Upper lobe of right lung (tissue), 1 donor: ENCODE measurements around the gene AOAH. TPM values are rescaled to one million over a fixed set of nuclear protein-coding genes. Genes with fewer than 3 reads are reported as not detected.

ENCODE experiments used
- ATAC-seq: fragments of 200-7000 bp; cut with Tn5 transposase; one replicate; pipeline ENCODE4 v1.9.1; 2020; ENCODE audit warnings: mild to moderate bottlenecking, moderate library complexity
- DNase-seq: peaks from one replicate; pipeline ENCODE4 v3.0.0-alpha.2; 2020
- H3K27ac ChIP-seq: fragments of 200-600 bp; one replicate; pipeline ENCODE4 v1.8.0; 2022
- H3K27me3 ChIP-seq: fragments of 200-600 bp; one replicate; pipeline ENCODE4 v1.8.0; 2022; ENCODE audit warnings: mild to moderate bottlenecking
- H3K36me3 ChIP-seq: fragments of 200-600 bp; one replicate; pipeline ENCODE4 v1.8.0; 2022
- H3K4me1 ChIP-seq: fragments of 200-600 bp; one replicate; pipeline ENCODE4 v1.8.0; 2022
- H3K4me3 ChIP-seq: fragments of 200-600 bp; one replicate; pipeline ENCODE4 v1.8.0; 2022; ENCODE audit warnings: mild to moderate bottlenecking
- H3K9me3 ChIP-seq: fragments of 200-600 bp; one replicate; pipeline ENCODE4 v1.8.0; 2022
- CTCF ChIP-seq: fragments of 200-600 bp; IDR thresholded peaks from one replicate; pipeline ENCODE4 v1.8.0; 2022; ENCODE audit warnings: antibody characterized with exemption
- intact Hi-C: fragments of 100-400 bp; cut with DNase I; formaldehyde crosslinking; loops from one replicate; pipeline ENCODE4 v1.11.0; 2022
- total RNA-seq: library from RNA; stranded (reverse); fragmentation: NEBNext Ultra II Directional; extraction: Animal tissue kit (Norgen Biotek cat#: 25700); gene quantifications from one replicate; pipeline ENCODE4 v1.2.1, GENCODE V29; 2021
- donor health status: DM: no; HTN: yes; CAD: no; lungs with severe emphysema.

AOAH gene
- total RNA-seq, 1 donor from 2014 or later: 20.8 TPM

- H3K4me3 ChIP-seq: no peak overlapping the region
- no peaks in the 10 kb centered on the region for H3K4me1 ChIP-seq
- no peaks in the 10 kb centered on the region for H3K9me3 ChIP-seq
- ATAC-seq (no peak), DNase-seq (no peak)
- no peak for TF ChIP-seq CTCF
- H3K27ac ChIP-seq: no peak overlapping the region
- intact Hi-C loops: no loop called here
- H3K27me3 ChIP-seq: no peaks in the 10 kb centered on the region
- H3K36me3 ChIP-seq: no peaks in the 10 kb centered on the region
Measured at GRCh38 chr7:36527549-36527913, 196.8 kb downstream of the AOAH start.

- no peaks in the 10 kb centered on the region for H3K36me3 ChIP-seq
- H3K27ac ChIP-seq: no peak overlapping the region
- intact Hi-C loops: no loop called here
- no peak overlapping the region for H3K4me3 ChIP-seq
- H3K27me3 ChIP-seq: no peaks in the 10 kb centered on the region
- DNase-seq (no peak), ATAC-seq (no peak)
- H3K9me3 ChIP-seq: no peaks in the 10 kb centered on the region
- no peaks in the 10 kb centered on the region for H3K4me1 ChIP-seq
- TF ChIP-seq CTCF: no peak
Measured at GRCh38 chr7:36526863-36527548, 197.3 kb downstream of the AOAH start.

DNA sequence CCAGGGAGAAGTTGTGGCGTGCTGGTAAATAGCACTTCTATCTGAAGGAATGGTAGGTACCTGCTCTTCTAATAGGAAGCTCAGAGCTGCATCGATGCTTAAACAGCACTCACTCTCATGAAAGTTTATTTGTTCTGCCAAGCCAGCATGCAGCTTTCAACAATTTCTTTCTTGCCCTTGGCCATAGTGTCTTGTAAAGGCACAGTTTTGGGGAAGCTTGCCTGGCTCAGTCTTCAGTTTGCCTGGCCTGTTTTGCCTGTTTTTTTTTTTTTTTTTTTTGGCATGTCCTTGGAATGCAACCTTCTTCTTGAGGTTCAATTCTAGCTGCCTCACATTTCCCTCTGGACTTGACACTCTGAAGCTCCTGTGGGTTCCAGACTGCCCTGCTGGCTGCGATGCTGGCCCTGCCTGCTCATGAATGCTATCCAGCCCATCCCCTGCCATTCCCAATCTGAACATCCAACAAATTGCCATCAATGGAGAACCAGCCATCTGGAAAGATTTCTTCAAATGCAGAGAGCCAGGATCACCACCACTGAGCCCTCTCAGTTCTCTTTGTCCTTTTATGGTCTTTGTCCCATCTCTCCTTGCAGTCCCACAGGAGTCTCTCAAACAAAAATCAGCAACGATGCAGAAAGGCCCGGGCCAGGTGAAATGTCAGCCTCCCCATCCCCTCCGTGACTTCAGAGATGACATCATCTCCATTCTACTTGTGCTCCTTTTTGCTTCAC lies 200.8 kb downstream of the AOAH start:
- intact Hi-C loops: no loop called here
- DNase-seq (no peak), ATAC-seq (no peak)
- no peaks in the 10 kb centered on the region for H3K4me1 ChIP-seq
- no peak for TF ChIP-seq CTCF
- H3K27ac ChIP-seq: no peak overlapping the region
- H3K4me3 ChIP-seq: no peak overlapping the region
- no peaks in the 10 kb centered on the region for H3K27me3 ChIP-seq
- H3K9me3 ChIP-seq: no peaks in the 10 kb centered on the region
- no peaks in the 10 kb centered on the region for H3K36me3 ChIP-seq

GRCh38 chr7:36522453-36523007 lies 201.8 kb downstream of the AOAH start:
- ATAC-seq (no peak), DNase-seq (no peak)
- no peak for TF ChIP-seq CTCF
- intact Hi-C loops: no loop called here
- Histone ChIP-seq H3K36me3 (no peaks in the 10 kb centered on the region), H3K9me3 (no peaks in the 10 kb centered on the region), H3K27ac (no peak overlapping the region), H3K4me1 (no peaks in the 10 kb centered on the region), H3K27me3 (no peaks in the 10 kb centered on the region), H3K4me3 (no peak overlapping the region)

GRCh38 chr7:36521911-36522310 lies 202.4 kb downstream of the AOAH start:
- DNase-seq (no peak), ATAC-seq (no peak)
- no peak for TF ChIP-seq CTCF
- intact Hi-C loops: no loop called here
- no peaks in the 10 kb centered on the region for H3K27me3 ChIP-seq
- H3K27ac ChIP-seq: no peak overlapping the region
- no peaks in the 10 kb centered on the region for H3K36me3 ChIP-seq
- H3K4me1 ChIP-seq: no peaks in the 10 kb centered on the region
- no peak overlapping the region for H3K4me3 ChIP-seq
- no peaks in the 10 kb centered on the region for H3K9me3 ChIP-seq
